GM12801 (cell line): Measurements from ENCODE around the gene PDHB.

Experiments used
- TF ChIP-seq, protein P1 (sequence below): IDR thresholded peaks from one replicate; pipeline ENCODE4 v1.5.1; 2011; ENCODE audit warnings: control low read depth; ENCODE audit not compliant: insufficient read length; ENCODE audit errors: extremely low read depth

The PDHB gene

DNA sequence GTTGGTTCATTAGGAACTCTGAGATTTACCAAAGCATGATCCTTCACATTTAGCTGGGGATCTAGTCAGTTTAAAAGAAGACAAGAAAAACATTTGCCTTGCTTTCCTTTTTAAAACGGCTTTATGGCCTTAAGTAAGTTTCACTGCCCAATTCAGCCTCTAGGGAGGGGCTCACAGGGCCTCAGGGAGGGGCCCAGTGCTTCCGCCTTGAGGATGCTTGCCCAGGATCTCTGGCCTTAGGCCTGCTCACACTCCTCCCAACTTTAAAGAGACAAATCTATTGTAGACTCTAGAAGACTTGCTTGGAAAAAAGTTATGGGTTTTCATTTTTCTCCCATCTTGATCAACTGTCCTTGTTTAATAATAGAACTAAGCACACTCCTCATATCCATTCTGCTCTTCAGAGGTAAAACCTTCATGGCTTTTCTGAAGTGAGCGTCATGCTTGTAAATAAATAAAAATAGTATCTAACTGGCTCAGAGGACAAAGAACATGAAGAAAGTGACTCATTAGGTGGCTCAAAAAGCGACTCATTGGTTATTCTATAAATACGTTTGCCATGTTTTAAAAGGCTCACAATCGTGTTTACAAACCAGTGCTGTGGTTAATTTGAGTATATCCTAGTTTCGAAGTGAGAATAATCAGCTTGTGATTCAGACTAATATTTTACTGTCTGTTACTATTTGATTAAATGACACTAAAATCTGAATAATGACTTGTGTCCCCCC lies 13.7 kb downstream of the PDHB start:
- TF ChIP-seq, protein P1, sequence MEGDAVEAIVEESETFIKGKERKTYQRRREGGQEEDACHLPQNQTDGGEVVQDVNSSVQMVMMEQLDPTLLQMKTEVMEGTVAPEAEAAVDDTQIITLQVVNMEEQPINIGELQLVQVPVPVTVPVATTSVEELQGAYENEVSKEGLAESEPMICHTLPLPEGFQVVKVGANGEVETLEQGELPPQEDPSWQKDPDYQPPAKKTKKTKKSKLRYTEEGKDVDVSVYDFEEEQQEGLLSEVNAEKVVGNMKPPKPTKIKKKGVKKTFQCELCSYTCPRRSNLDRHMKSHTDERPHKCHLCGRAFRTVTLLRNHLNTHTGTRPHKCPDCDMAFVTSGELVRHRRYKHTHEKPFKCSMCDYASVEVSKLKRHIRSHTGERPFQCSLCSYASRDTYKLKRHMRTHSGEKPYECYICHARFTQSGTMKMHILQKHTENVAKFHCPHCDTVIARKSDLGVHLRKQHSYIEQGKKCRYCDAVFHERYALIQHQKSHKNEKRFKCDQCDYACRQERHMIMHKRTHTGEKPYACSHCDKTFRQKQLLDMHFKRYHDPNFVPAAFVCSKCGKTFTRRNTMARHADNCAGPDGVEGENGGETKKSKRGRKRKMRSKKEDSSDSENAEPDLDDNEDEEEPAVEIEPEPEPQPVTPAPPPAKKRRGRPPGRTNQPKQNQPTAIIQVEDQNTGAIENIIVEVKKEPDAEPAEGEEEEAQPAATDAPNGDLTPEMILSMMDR, result no peak

DNA sequence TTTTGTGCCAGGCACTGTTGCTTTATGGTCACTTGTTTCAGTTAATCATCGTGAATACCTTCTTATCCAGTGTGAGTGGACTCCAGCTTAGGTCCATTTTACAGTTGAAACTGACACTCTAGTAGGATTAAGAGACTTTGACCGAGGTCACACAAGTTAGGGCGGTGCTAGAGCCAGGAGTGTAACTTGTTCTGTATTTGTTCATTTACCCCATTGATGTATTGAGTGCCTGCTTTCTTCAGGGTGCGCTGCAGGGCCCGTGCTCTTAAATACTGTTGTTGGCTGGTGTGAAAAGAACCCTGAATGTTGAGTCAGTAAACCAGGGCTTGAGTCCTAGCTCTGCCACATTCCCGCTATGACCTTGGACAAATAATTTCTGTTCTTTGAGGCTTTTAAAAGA lies 15.4 kb downstream of the PDHB start:
- TF ChIP-seq, protein P1, result no peak

DNA sequence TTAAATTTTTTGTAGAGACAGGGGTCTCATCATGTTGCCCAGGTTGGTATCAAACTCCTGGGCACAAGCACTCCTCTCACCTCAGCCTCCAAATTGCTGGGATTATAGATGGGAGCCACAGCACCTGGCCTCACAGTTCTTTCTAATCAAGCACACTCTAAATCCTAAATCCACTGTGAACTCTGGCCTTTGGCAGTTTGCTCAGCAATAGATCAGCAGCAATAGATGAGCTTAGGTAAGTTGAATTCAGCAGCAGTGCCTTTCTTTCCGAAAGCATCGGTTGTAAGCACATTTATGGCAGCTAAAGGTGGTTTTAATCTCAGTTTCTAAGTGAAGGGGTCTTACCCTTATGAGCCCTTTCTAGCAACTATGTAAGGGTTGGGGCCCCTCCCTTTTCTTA lies 16.6 kb downstream of the PDHB start:
- TF ChIP-seq, protein P1, result no peak

DNA sequence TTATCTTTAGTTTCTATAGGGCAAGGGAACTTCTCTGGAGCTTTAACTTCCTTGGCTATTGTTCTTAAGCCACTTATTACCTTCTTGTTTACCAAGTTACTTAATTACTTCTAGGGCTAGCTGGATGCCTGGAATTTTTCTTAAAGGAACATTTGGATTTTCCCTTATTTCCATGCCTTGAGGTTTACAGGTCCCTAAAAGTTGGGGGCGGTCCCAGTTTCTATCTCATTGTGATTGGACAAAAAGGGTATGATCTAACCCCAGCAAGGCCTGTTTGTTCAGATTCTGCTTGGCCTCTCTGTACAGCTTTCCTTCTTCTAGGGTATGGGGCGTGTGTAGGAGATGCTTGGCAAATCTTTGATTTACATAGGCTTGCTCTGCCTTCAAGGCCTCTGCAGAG lies 17.4 kb downstream of the PDHB start:
- TF ChIP-seq, protein P1, result no peak

DNA sequence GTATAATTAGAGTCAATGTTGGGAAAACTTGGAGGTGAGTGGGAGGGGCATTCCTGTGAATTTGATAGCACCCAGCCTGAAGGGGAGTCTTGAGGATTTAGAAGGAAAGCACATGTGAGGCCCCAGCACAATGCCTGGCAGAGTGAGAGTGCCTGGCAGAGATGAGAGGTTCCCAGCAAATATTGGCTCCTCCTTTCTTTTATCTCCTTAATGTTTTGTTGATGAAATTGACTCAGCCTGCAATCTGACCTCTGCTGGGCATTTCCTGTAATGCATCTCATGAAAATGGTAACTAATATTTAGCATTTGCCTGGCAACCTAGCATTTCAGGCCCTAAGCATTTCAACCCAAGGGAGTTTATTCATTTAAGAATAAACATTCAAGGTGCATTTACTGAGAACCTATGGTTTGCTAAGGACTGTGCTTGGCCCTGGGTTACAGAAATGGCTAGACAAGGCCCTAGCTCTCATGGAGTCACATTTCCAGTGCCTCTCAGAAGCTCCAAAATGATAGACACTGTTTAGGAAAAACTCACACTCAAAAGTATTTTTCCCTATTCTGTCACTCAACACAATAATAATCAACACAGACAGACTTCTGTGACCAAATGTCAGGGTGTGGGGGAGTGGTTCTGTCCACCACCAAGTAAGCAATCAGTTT lies 19.0 kb downstream of the PDHB start:
- TF ChIP-seq, protein P1, result peak; percentile 20

DNA sequence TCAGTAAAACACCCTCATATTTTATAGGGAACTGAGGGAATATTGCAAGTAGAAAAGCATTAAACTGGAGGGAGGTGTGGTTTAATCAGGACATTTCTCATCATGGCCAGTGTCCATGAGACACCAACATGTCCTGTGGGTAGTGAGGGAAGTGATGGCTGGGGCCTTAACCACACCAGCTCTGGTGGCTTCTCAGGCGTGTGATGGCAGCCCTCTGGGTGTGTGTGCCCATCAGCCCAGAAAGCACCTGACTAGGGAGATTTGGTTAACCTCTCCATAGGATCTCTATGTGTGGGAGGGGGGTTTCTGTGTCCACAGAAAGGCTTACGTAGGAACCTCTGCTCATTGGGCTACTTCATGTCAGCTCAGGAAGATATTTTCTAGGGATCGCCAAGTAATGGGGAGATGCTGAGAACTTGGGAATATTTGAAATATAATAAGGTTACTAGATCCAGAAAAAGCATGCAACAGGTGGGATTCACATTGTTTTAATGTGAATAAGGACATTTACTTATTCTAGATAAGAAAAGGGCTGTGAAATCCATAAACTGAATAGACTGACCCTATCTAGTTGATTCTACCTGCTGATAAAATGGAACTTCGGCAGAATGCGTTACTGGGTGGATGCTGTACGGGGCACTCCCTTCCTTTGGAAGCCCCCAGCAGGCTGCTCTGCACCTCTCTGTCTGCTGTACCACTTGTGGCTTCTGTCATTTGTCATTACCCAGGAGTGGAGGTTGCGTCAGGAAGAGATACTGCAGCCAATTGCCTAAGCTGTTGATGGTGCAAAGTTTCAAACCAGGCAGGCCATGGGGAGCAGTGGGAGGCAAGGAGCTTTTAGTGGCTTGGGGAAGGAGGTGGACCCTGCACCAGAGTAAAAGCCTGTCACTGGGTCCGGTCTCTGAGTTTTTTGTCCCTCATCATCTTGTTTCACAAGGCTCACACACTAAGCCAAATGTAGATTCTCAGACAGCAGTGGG lies 21.5 kb downstream of the PDHB start:
- TF ChIP-seq, protein P1, result no peak

DNA sequence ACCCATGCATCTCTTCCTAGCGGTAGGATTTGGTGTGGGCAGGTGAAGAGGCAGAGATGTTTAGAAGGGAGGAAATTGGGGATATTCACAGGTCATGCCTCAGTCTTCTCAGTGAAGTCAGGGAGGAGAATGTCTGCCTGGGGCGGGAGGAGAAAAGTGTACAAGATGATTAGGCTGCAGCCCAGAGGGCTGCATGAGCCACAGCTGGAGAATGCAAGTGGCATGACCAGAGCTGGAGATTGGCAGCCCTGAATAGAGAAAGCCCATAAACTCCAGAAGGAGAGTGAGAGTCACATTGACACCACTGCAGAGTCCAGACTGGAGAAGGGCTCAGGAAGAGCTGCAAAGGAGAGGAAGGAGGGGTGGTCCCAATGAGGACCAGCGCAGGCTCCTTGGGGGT lies 22.6 kb downstream of the PDHB start:
- TF ChIP-seq, protein P1, result no peak
